ENCODE data around the gene BANP.
A peak's percentile ranks its signal among the peaks of the same experiment; 100 is the strongest.

Gene BANP

GRCh38 chr16:88004391-88004790 lies 53.2 kb downstream of the BANP start:
- Histone ChIP-seq H3K4me1 (ENCODE audit: insufficient read depth, low read length) (no peaks in the 10 kb centered on the region), H3K4me3 (ENCODE audit: low read depth in 1 of 2, low read length in 2 of 2) (no peak overlapping the region), H3K27ac (ENCODE audit: low read length) (no peak overlapping the region), H3K27me3 (ENCODE audit: insufficient read depth, low read length, poor library complexity) (no peaks in the 10 kb centered on the region), H3K9ac (ENCODE audit: low read depth, low read length) (no peak overlapping the region), H3K9me3 (ENCODE audit: insufficient read depth, low read length, severe bottlenecking) (no peaks in the 10 kb centered on the region), H3K4me2 (ENCODE audit: insufficient read depth, low read length) (no peak overlapping the region), H3K79me2 (ENCODE audit: insufficient read depth, low read length) (peaks cover 21% of the 10 kb centered on the region), H4K20me1 (ENCODE audit: insufficient read depth, low read length) (peaks cover 21% of the 10 kb centered on the region; the same call in 1 of the 2 replicates), H3K36me3 (ENCODE audit: insufficient read depth, low read length) (peaks cover 64% of the 10 kb centered on the region), H2AFZ (ENCODE audit: low read depth, low read length) (no peak overlapping the region)
- DNase-seq (no peak), ATAC-seq (ENCODE audit: insufficient read depth, low read depth) (no peak)
- TF ChIP-seq EZH2 (IDR thresholded peaks at IDR 0.05; ENCODE audit: borderline replicate concordance, low read depth, low read length, severe bottlenecking) (no peak), CTCF (IDR thresholded peaks at IDR 0.05; ENCODE audit: borderline replicate concordance, extremely low read depth, low read length, poor library complexity, severe bottlenecking) (no peak)

- no peaks in the 10 kb centered on the region for H3K27me3 ChIP-seq (ENCODE audit: insufficient read depth, low read length, poor library complexity)
- H3K4me3 ChIP-seq (ENCODE audit: low read depth in 1 of 2, low read length in 2 of 2), result no peak overlapping the region
- peaks cover 21% of the 10 kb centered on the region for H3K79me2 ChIP-seq (ENCODE audit: insufficient read depth, low read length)
- no peak overlapping the region for H3K9ac ChIP-seq (ENCODE audit: low read depth, low read length)
- H4K20me1 ChIP-seq (ENCODE audit: insufficient read depth, low read length), result peaks cover 21% of the 10 kb centered on the region; the same call in 1 of the 2 replicates
- ATAC-seq (ENCODE audit: insufficient read depth, low read depth) (no peak), DNase-seq (no peak)
- no peak overlapping the region for H2AFZ ChIP-seq (ENCODE audit: low read depth, low read length)
- no peak overlapping the region for H3K4me2 ChIP-seq (ENCODE audit: insufficient read depth, low read length)
- no peaks in the 10 kb centered on the region for H3K4me1 ChIP-seq (ENCODE audit: insufficient read depth, low read length)
- no peak overlapping the region for H3K27ac ChIP-seq (ENCODE audit: low read length)
- TF ChIP-seq CTCF (IDR thresholded peaks at IDR 0.05; ENCODE audit: borderline replicate concordance, extremely low read depth, low read length, poor library complexity, severe bottlenecking), result peak; percentile 27
- no peak for TF ChIP-seq EZH2 (IDR thresholded peaks at IDR 0.05; ENCODE audit: borderline replicate concordance, low read depth, low read length, severe bottlenecking)
- peaks cover 72% of the 10 kb centered on the region for H3K36me3 ChIP-seq (ENCODE audit: insufficient read depth, low read length)
- no peaks in the 10 kb centered on the region for H3K9me3 ChIP-seq (ENCODE audit: insufficient read depth, low read length, severe bottlenecking)
These were observed 53.9 kb downstream of the BANP start for GRCh38 chr16:88005181-88005581.

- H4K20me1 ChIP-seq (ENCODE audit: insufficient read depth, low read length), result peaks cover 21% of the 10 kb centered on the region; the same call in 1 of the 2 replicates
These were observed 54.7 kb downstream of the BANP start for GRCh38 chr16:88005968-88006367.

More at GRCh38 chr16:88005968-88006367, 54.7 kb downstream of the BANP start:
- Histone ChIP-seq H3K27me3 (ENCODE audit: insufficient read depth, low read length, poor library complexity) (no peaks in the 10 kb centered on the region), H3K27ac (ENCODE audit: low read length) (no peak overlapping the region), H2AFZ (ENCODE audit: low read depth, low read length) (no peak overlapping the region), H3K9me3 (ENCODE audit: insufficient read depth, low read length, severe bottlenecking) (no peaks in the 10 kb centered on the region), H3K4me2 (ENCODE audit: insufficient read depth, low read length) (no peak overlapping the region), H3K9ac (ENCODE audit: low read depth, low read length) (no peak overlapping the region), H3K79me2 (ENCODE audit: insufficient read depth, low read length) (peaks cover 21% of the 10 kb centered on the region), H3K4me3 (ENCODE audit: low read depth in 1 of 2, low read length in 2 of 2) (no peak overlapping the region), H3K36me3 (ENCODE audit: insufficient read depth, low read length) (peaks cover 80% of the 10 kb centered on the region), H3K4me1 (ENCODE audit: insufficient read depth, low read length) (no peaks in the 10 kb centered on the region)
- DNase-seq (no peak), ATAC-seq (ENCODE audit: insufficient read depth, low read depth) (no peak)
- TF ChIP-seq CTCF (IDR thresholded peaks at IDR 0.05; ENCODE audit: borderline replicate concordance, extremely low read depth, low read length, poor library complexity, severe bottlenecking) (no peak), EZH2 (IDR thresholded peaks at IDR 0.05; ENCODE audit: borderline replicate concordance, low read depth, low read length, severe bottlenecking) (no peak)
